K562 (cell line): ENCODE data around the gene LMAN2.

Experiments used
- BRCA1 ChIP-seq, 2 experiments: fragments of 450-650 bp in 1 of 2; sonication (generic) in 1 of 2; formaldehyde crosslinking in 1 of 2; IDR thresholded peaks; 2 replicates each; pipeline versions ENCODE4 v1.5.0 to v1.6.1; 2017 to 2020; ENCODE audit warnings: mild to moderate bottlenecking in 1 of 2, missing genetic modification reagents in 1 of 2
- FOXJ2 ChIP-seq: fragments of 200-800 bp; sonication (Bioruptor generic); IDR thresholded peaks from 2 replicates; pipeline ENCODE4 v1.6.1; 2016; ENCODE audit warnings: missing genetic modification characterization, missing compliant biosample characterization
- FOXM1 ChIP-seq, 2 experiments: fragments of 450-650 bp in 1 of 2; sonication (generic) in 1 of 2; formaldehyde crosslinking in 1 of 2; IDR thresholded peaks; 2 replicates each; pipeline versions ENCODE4 v1.6.1 to v1.9.0; 2017 to 2022; ENCODE audit warnings: low read depth in 2 of 2, mild to moderate bottlenecking in 2 of 2, missing genetic modification reagents in 1 of 2, moderate library complexity in 1 of 2
- TF ChIP-seq, protein P1 (sequence below), 3 experiments: IDR thresholded peaks in 2 of 3; conservative IDR thresholded peaks in 1 of 3; 2 replicates each; pipeline ENCODE4 v1.5.1; 2011 to 2012; ENCODE audit warnings: low read length in 3 of 3, mild to moderate bottlenecking in 3 of 3, control low read depth in 2 of 3, improper control_type of control experiment in 1 of 3, inconsistent platforms in 1 of 3, low read depth in 1 of 3, mixed read lengths in 1 of 3, moderate library complexity in 1 of 3; ENCODE audit not compliant: insufficient read depth in 2 of 3

DNA sequence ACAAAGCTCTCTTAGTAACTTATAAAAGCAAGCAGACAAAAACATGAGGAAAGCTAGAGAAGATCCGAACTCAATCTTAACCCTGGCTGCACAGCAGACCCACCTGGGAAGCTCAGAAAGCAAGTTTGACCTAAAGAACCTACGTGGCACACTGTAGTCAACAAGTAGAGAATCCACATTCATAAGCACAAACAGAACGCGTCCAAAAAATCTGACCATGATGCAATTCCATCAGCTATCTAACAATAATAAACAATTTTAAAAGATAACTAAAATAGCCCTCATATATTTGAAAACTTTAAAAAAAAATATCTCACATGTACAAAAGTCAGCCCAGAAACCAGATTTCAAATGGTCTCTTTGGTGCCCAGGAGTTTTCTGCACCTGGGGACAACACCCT, 4.6 kb downstream of the LMAN2 start:
- TF ChIP-seq, protein P1, sequence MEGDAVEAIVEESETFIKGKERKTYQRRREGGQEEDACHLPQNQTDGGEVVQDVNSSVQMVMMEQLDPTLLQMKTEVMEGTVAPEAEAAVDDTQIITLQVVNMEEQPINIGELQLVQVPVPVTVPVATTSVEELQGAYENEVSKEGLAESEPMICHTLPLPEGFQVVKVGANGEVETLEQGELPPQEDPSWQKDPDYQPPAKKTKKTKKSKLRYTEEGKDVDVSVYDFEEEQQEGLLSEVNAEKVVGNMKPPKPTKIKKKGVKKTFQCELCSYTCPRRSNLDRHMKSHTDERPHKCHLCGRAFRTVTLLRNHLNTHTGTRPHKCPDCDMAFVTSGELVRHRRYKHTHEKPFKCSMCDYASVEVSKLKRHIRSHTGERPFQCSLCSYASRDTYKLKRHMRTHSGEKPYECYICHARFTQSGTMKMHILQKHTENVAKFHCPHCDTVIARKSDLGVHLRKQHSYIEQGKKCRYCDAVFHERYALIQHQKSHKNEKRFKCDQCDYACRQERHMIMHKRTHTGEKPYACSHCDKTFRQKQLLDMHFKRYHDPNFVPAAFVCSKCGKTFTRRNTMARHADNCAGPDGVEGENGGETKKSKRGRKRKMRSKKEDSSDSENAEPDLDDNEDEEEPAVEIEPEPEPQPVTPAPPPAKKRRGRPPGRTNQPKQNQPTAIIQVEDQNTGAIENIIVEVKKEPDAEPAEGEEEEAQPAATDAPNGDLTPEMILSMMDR (IDR thresholded peaks at IDR 0.05 in 2 of 3, conservative IDR thresholded peaks at IDR 0.05 in 1 of 3; ENCODE audit: insufficient read depth in 2 of 3, low read depth in 1 of 3, low read length in 3 of 3) = no peak
- no peak for TF ChIP-seq FOXJ2
- TF ChIP-seq BRCA1 (IDR thresholded peaks at IDR 0.05) = no peak
- TF ChIP-seq BRCA1 (CRISPR knock-in tag; IDR thresholded peaks at IDR 0.05) = no peak
- TF ChIP-seq FOXM1 (IDR thresholded peaks at IDR 0.05; ENCODE audit: low read depth) = no peak
- no peak for TF ChIP-seq FOXM1 (CRISPR knock-in tag; IDR thresholded peaks at IDR 0.05; ENCODE audit: low read depth)
